ENCODE measurements around the gene UFM1. TPM values are rescaled to one million over a fixed set of nuclear protein-coding genes. Genes with fewer than 3 reads are reported as not detected.
"Not testable (repeated sequence)": the region's sequence is repeated elsewhere in the genome, so short reads cannot be mapped to it uniquely, and the experiment has no call there.

Gene UFM1
- total RNA-seq, 1 donor from 2014 or later, result 32.3 TPM

GRCh38 chr13:38363219-38363618, 13.6 kb downstream of the UFM1 start:
- no peak for DNase-seq (ENCODE audit: low spot score)
- intact Hi-C loops (cut with DNase I), result no loop called here

GRCh38 chr13:38363746-38364145, 14.1 kb downstream of the UFM1 start:
- intact Hi-C loops (cut with DNase I), result not testable (repeated sequence)

GRCh38 chr13:38365661-38366060, 16.0 kb downstream of the UFM1 start:
- intact Hi-C loops (cut with DNase I), result no loop called here
- no peak for DNase-seq (ENCODE audit: low spot score)

More at GRCh38 chr13:38363746-38364145, 14.1 kb downstream of the UFM1 start:
- not testable (repeated sequence) for DNase-seq (ENCODE audit: low spot score)

- DNase-seq (ENCODE audit: low spot score), result no peak
- intact Hi-C loops (cut with DNase I), result no loop called here
Observed at GRCh38 chr13:38366954-38367645, 17.4 kb downstream of the UFM1 start.

DNA sequence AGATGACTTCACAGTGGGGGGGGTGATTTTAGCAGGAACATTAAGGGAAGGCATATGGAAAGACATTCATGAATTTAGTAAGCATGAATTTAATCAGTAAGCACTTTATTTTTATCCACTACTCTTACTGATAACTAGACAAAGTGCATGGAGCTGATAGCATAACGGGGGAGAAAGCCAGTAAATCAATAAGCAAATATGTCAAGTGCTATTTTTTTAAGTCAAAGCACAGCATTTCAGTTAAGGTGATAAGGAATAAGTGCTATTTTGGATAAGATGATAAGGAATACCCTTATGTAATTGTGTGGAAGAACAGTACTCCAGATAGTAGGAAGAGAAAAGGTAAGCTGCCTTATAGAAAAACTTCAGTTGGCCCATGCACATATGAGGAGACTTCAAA, 19.4 kb downstream of the UFM1 start:
- no peak for DNase-seq (ENCODE audit: low spot score)
- intact Hi-C loops (cut with DNase I), result no loop called here

DNA sequence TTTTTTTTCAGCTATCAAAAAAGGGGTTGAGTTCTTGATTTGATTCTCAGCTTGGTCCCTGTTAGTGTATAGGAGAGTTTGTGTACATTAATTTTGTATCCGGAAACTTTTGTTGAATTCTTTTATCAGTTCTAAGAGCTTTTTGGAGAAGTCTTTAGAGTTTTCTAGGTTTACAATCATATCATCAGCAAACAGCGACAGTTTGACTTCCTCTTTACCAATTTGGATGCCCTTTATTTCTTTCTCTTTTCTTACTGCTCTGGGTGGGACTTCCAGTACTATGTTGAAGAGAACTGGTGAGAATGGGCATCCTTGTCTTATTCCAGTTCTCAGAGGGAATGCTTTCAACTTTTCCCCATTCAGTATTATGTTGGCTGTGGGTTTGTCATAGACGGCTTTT, 20.4 kb downstream of the UFM1 start:
- DNase-seq (ENCODE audit: low spot score); intact Hi-C loops (cut with DNase I): not testable (repeated sequence)

DNA sequence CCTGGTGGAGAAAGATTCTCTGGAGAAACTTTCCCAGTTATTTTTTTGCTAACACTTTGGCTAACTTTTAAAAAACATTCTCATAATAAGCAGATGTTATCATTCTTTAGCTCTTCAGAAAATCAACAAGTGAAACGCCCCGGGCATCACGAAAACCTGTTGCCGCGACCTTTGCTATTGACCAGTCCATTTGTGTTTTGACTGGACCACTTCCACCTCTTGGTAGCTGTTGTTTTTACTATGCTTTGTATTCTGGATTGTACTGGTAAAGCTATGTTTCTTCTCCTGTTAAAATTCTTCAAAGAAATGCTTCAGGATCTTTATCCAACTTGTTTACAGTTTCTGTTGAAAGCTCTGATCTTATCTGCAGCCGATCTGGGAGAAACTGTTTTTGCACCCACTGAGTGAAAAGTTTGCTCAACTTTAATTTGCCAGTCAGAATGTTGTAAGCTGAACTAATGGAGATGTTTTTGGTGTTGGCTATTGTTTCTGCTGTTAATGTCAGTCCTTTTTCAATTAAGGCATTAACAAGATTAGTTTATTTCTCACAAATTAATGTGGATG, 23.3 kb downstream of the UFM1 start:
- intact Hi-C loops (cut with DNase I), result no loop called here

GRCh38 chr13:38376546-38376945, 26.9 kb downstream of the UFM1 start:
- no peak for DNase-seq (ENCODE audit: low spot score)
- intact Hi-C loops (cut with DNase I), result no loop called here

More for the DNA sequence above, 23.3 kb downstream of the UFM1 start:
- DNase-seq (ENCODE audit: low spot score), result no peak

- no peak for DNase-seq (ENCODE audit: low spot score)
- intact Hi-C loops (cut with DNase I), result no loop called here
Observed at GRCh38 chr13:38381890-38382289, 32.2 kb downstream of the UFM1 start.

GRCh38 chr13:38382946-38383345, 33.3 kb downstream of the UFM1 start:
- intact Hi-C loops (cut with DNase I), result no loop called here
- no peak for DNase-seq (ENCODE audit: low spot score)

- DNase-seq (ENCODE audit: low spot score), result no peak
- intact Hi-C loops (cut with DNase I), result no loop called here
Observed at GRCh38 chr13:38384171-38384570, 34.5 kb downstream of the UFM1 start.

DNA sequence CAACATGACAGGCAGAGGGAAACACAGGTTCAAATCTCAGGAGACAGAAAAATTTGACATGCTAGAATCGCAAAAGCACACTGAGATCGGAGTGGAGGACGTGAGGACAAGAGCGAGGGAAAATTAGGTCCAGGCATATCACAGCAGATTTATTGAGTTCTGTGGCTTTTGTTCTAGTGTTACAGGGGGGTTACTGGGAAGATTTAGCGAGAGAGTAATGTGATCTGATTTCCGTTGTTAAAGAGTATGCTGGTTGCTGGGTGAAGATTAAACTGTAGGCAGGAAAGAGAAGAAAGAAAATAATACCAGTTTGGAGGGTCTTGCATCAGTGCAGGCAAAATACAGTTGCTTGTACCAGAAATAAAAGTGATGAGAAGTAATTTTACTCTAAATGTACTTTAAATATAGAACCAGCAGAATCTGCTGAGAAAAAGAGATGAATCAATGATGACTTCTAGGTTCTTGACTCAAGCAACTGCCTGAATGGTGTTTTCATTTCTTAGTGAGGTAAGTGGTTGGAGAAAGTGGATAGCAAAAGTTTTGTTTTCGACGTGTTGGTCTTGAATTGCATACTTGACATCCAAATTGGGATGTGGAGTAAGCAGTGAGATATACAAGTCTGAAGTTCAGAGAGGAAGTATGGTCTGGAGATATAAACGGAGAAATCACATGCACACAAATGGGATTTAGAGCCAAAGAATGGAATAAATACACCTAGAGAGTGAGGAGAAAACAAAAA, 35.7 kb downstream of the UFM1 start:
- intact Hi-C loops (cut with DNase I), result no loop called here
- DNase-seq (ENCODE audit: low spot score), result no peak

DNA sequence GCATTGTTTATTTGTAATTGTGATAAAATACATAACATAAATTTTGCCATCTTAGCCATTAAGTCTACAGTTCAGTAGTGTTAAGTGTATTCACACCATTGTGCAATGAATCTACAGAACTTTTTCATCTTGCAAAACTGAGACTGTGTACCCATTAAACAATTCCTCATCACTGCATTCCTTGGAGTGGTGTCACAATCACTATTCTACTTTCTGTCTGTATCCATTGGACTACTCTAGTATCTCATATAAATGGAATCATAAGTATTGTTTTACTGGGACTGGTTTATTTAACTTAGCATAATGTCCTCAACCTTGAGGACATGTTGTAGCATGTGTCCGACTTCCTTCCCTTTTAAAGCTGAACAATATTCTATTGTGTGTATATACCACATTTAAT, 36.8 kb downstream of the UFM1 start:
- DNase-seq (ENCODE audit: low spot score), result no peak
- intact Hi-C loops (cut with DNase I), result no loop called here

- intact Hi-C loops (cut with DNase I), result no loop called here
- DNase-seq (ENCODE audit: low spot score), result no peak
Observed at GRCh38 chr13:38391341-38391740, 41.7 kb downstream of the UFM1 start.

- intact Hi-C loops (cut with DNase I), result no loop called here
- no peak for DNase-seq (ENCODE audit: low spot score)
Observed at GRCh38 chr13:38394777-38395496, 45.3 kb downstream of the UFM1 start.

DNA sequence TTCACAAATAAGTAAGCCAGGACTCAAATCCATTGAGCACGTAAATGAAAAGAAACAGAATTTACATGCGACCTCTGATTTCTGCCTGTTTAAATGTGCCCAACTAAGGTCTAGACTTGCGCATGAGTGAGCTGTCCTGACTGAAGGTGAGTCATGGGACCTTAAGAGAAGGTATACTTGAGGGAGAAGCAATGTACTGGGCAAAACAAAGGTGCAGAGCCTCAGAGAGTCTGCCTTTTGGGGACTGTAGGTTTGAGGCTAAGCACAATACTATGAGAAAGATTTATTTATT, 45.8 kb downstream of the UFM1 start:
- intact Hi-C loops (cut with DNase I), result no loop called here
- no peak for DNase-seq (ENCODE audit: low spot score)

DNA sequence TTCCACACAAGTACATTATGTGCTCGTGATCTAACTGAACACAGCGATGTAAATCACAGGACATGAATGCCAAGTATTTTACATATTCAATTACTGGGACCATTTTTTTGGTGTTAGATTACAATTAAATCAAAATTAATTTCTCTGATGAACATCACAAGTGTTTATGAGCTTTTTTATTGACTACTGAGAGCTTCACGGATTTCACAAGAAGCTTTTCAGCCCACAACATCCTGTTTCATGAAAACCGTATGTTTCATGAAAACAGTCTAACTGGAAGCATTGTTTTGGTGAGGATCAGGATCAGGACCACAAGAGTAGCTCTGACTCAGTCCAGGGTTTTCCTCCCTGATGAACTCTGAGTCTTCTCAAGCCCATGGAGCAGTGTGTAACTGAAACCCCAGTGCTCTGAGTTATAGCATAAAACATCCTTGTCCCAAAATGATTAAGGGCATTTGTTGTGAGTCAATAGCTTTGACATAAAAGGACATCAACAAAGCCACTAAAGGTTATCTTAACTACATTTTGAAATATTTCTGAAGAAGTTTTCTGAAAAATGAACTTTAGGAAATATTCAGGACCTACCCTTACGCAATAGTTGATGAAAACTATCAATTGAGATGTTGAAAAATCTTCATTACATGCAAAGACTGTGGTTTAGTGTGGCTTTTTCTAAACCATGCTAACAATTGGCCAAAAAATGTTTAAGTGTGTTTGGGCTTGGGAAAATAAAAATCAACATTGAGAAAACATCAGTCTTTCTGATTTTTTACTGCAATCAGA, 49.3 kb downstream of the UFM1 start:
- DNase-seq (ENCODE audit: low spot score), result no peak
- intact Hi-C loops (cut with DNase I), result no loop called here

GRCh38 chr13:38399535-38399934, 49.9 kb downstream of the UFM1 start:
- DNase-seq (ENCODE audit: low spot score), result no peak
- intact Hi-C loops (cut with DNase I), result no loop called here

DNA sequence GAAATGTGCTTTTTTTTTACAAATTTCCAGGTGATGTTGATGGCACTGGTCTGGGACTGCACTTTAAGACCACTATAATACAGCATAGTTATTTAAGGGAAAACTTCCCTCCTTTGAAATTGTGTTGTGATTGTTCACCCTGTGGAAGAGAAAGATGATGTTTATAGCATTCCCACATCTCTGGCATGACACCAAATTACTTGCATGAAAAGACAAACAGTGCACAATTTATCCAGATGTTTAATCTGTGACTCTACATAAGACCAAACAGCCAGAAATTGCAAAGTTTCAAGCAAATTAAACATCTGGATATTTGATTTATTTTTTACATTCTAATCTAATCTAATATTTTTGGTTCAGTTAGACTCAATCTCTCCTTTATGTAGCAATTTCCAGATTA, 51.6 kb downstream of the UFM1 start:
- intact Hi-C loops (cut with DNase I), result loop anchor here (2.0 kb wide), 1 partner anchor 70 kb away; no protein-coding TSS in a partner anchor
- DNase-seq (ENCODE audit: low spot score), result no peak

GRCh38 chr13:38405216-38405615, 55.6 kb downstream of the UFM1 start:
- no peak for DNase-seq (ENCODE audit: low spot score)
- intact Hi-C loops (cut with DNase I), result no loop called here

Measured in cardiac septum (tissue), 1 donor.